PC-3 (cell line): ENCODE measurements around the gene RAB6A.

Experiments
- EZH2phosphoT487 ChIP-seq: fragments of 300-600 bp; sonication (generic); IDR thresholded peaks from 2 replicates; pipeline ENCODE4 v1.6.1; 2018; ENCODE audit warnings: mild to moderate bottlenecking, antibody characterized with exemption, low read length, borderline replicate concordance
- TF ChIP-seq, protein P1 (sequence below): fragments of 300-600 bp; sonication (generic); conservative IDR thresholded peaks from 2 replicates; pipeline ENCODE4 v1.5.1; 2017; ENCODE audit warnings: antibody characterized with exemption, low read depth, mild to moderate bottlenecking, low read length

DNA sequence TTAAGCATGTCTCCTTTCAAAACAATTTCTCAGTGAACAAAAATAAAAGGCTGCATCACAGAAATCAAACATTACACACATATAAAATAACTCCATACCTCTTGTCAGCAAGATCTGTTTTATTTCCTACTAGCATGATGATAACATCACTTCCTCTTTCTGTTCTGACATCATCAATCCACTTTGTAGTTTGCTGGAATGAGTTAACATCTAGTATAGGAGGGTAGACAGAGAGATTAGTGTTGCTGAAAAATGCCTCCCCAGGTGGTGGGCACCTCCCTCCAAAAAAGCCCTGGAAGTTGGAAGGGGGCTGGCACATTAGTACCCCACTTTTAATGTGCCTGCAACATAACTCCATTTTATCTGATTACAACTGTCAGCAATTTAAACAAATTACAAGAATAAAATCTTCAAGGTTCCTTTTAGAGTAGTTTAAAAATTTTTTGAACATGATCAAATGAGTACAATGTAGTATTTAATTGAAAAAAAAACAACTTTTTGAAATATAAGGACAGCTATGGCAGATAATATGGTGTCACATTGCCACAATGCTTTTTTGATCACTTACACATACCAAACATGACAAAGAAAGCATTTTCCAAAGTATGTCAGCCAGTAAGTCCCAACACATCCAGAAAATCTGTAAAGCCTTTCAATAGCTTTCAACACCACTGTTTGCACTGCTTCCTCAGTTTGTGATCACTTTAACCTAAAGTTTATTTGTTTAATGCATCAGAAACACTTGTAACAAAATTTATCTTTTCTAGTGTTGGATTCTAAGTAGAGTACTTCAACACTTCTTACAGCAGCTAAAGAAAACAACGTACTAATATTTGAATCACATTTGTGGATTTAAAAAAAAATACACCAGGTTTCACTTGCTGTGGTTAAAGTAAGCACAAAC is 44.5 kb downstream of the RAB6A start:
- TF ChIP-seq, protein P1, sequence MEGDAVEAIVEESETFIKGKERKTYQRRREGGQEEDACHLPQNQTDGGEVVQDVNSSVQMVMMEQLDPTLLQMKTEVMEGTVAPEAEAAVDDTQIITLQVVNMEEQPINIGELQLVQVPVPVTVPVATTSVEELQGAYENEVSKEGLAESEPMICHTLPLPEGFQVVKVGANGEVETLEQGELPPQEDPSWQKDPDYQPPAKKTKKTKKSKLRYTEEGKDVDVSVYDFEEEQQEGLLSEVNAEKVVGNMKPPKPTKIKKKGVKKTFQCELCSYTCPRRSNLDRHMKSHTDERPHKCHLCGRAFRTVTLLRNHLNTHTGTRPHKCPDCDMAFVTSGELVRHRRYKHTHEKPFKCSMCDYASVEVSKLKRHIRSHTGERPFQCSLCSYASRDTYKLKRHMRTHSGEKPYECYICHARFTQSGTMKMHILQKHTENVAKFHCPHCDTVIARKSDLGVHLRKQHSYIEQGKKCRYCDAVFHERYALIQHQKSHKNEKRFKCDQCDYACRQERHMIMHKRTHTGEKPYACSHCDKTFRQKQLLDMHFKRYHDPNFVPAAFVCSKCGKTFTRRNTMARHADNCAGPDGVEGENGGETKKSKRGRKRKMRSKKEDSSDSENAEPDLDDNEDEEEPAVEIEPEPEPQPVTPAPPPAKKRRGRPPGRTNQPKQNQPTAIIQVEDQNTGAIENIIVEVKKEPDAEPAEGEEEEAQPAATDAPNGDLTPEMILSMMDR = no peak
- no peak for TF ChIP-seq EZH2phosphoT487
